ENCODE results near the gene TBRG4.

The TBRG4 gene

GRCh38 chr7:45138433-45139267 lies 27.2 kb upstream of the TBRG4 start:
- H3K27ac ChIP-seq: no peak overlapping the region
- no peaks in the 10 kb centered on the region for H3K27me3 ChIP-seq (ENCODE audit: control insufficient read depth, insufficient read depth, low read length)
- H3K36me3 ChIP-seq (ENCODE audit: control insufficient read depth, insufficient read depth, low read length): no peaks in the 10 kb centered on the region
- no peak overlapping the region for H3K4me2 ChIP-seq (ENCODE audit: low read length)
- H3K9ac ChIP-seq: no peak overlapping the region
- no peaks in the 10 kb centered on the region for H3K4me1 ChIP-seq
- no peaks in the 10 kb centered on the region for H3K79me2 ChIP-seq
- TF ChIP-seq, protein P1, sequence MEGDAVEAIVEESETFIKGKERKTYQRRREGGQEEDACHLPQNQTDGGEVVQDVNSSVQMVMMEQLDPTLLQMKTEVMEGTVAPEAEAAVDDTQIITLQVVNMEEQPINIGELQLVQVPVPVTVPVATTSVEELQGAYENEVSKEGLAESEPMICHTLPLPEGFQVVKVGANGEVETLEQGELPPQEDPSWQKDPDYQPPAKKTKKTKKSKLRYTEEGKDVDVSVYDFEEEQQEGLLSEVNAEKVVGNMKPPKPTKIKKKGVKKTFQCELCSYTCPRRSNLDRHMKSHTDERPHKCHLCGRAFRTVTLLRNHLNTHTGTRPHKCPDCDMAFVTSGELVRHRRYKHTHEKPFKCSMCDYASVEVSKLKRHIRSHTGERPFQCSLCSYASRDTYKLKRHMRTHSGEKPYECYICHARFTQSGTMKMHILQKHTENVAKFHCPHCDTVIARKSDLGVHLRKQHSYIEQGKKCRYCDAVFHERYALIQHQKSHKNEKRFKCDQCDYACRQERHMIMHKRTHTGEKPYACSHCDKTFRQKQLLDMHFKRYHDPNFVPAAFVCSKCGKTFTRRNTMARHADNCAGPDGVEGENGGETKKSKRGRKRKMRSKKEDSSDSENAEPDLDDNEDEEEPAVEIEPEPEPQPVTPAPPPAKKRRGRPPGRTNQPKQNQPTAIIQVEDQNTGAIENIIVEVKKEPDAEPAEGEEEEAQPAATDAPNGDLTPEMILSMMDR (IDR thresholded peaks at IDR 0.05): no peak
- H3K9me3 ChIP-seq (ENCODE audit: control insufficient read depth, low read length): no peaks in the 10 kb centered on the region
- no peak overlapping the region for H2AFZ ChIP-seq
- H3K4me3 ChIP-seq (ENCODE audit: low read depth, low read length): no peak overlapping the region

- Histone ChIP-seq H3K9me3 (ENCODE audit: control insufficient read depth, low read length) (no peaks in the 10 kb centered on the region), H2AFZ (peak overlapping the region; percentile 47), H3K4me3 (ENCODE audit: low read depth, low read length) (no peak overlapping the region), H3K9ac (no peak overlapping the region), H3K4me2 (ENCODE audit: low read length) (no peak overlapping the region), H3K4me1 (no peaks in the 10 kb centered on the region), H3K79me2 (no peaks in the 10 kb centered on the region), H3K27ac (no peak overlapping the region), H3K27me3 (ENCODE audit: control insufficient read depth, insufficient read depth, low read length) (no peaks in the 10 kb centered on the region), H3K36me3 (ENCODE audit: control insufficient read depth, insufficient read depth, low read length) (no peaks in the 10 kb centered on the region)
- TF ChIP-seq, protein P1 (IDR thresholded peaks at IDR 0.05): peak; percentile 81
These were observed 24.9 kb upstream of the TBRG4 start for GRCh38 chr7:45136106-45137060.

DNA sequence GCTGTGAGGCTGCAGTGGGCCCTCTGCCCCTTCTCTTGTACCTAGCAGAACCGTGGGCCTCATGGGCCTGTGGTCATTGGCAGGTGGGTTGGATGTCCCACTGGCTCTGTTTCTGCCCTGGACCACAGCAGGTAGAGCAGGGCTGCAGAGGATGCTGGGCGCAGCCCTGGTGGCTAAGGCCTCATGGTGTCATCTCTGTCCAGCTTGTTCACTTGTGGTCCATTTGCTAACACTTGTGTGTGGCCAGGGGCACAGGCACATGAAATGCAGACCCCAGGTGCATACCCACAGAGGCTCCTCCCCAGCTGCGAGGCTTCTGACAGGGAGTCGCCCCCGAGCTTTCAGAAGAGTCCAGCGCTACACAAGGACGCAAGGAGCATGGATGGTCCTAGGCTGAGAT lies 22.4 kb upstream of the TBRG4 start:
- Histone ChIP-seq H3K79me2 (no peaks in the 10 kb centered on the region), H3K4me3 (ENCODE audit: low read depth, low read length) (no peak overlapping the region), H3K27ac (no peak overlapping the region), H3K36me3 (ENCODE audit: control insufficient read depth, insufficient read depth, low read length) (no peaks in the 10 kb centered on the region), H3K4me1 (no peaks in the 10 kb centered on the region), H3K27me3 (ENCODE audit: control insufficient read depth, insufficient read depth, low read length) (no peaks in the 10 kb centered on the region), H3K9ac (no peak overlapping the region), H3K4me2 (ENCODE audit: low read length) (no peak overlapping the region), H3K9me3 (ENCODE audit: control insufficient read depth, low read length) (no peaks in the 10 kb centered on the region), H2AFZ (no peak overlapping the region)
- TF ChIP-seq, protein P1 (IDR thresholded peaks at IDR 0.05): no peak

- Histone ChIP-seq H3K79me2 (no peaks in the 10 kb centered on the region), H3K4me3 (ENCODE audit: low read depth, low read length) (no peak overlapping the region), H3K4me2 (ENCODE audit: low read length) (no peak overlapping the region), H3K4me1 (no peaks in the 10 kb centered on the region), H3K9ac (no peak overlapping the region), H2AFZ (no peak overlapping the region), H3K27ac (no peak overlapping the region), H3K27me3 (ENCODE audit: control insufficient read depth, insufficient read depth, low read length) (no peaks in the 10 kb centered on the region), H3K9me3 (ENCODE audit: control insufficient read depth, low read length) (no peaks in the 10 kb centered on the region), H3K36me3 (ENCODE audit: control insufficient read depth, insufficient read depth, low read length) (no peaks in the 10 kb centered on the region)
- TF ChIP-seq, protein P1 (IDR thresholded peaks at IDR 0.05): no peak
These were observed 21.9 kb upstream of the TBRG4 start for GRCh38 chr7:45133352-45133751.

Data from parathyroid adenoma (tissue), 2 donors.